ENCODE measurements around the gene GRB2.

GRB2 gene

GRCh38 chr17:75412455-75413317, 7.2 kb upstream of the GRB2 start:
- DNase-seq = peak; percentile 33

- DNase-seq = no peak
These were observed 6.0 kb upstream of the GRB2 start for GRCh38 chr17:75411328-75412067.

- no peak for DNase-seq
These were observed 4.7 kb upstream of the GRB2 start for GRCh38 chr17:75410141-75410540.

- no peak for DNase-seq
These were observed 2.3 kb upstream of the GRB2 start for GRCh38 chr17:75407655-75408352.

GRCh38 chr17:75406222-75406615, 741 bp upstream of the GRB2 start:
- no peak for DNase-seq

- peak; percentile 34 for DNase-seq
These were observed 630 bp downstream of the GRB2 start for GRCh38 chr17:75404731-75405364.

GRCh38 chr17:75404223-75404730, 1.2 kb downstream of the GRB2 start:
- peak; percentile 21 for DNase-seq

- no peak for DNase-seq
These were observed 2.3 kb downstream of the GRB2 start for GRCh38 chr17:75403131-75403530.

GRCh38 chr17:75402026-75402425, 3.5 kb downstream of the GRB2 start:
- DNase-seq = no peak

GRCh38 chr17:75400326-75400939, 5.0 kb downstream of the GRB2 start:
- DNase-seq = no peak

- no peak for DNase-seq
These were observed 7.2 kb downstream of the GRB2 start for GRCh38 chr17:75398279-75398678.

- no peak for DNase-seq
These were observed 8.3 kb downstream of the GRB2 start for GRCh38 chr17:75397217-75397616.

- DNase-seq = no peak
These were observed 8.7 kb downstream of the GRB2 start for GRCh38 chr17:75396796-75397195.

- no peak for DNase-seq
These were observed 9.5 kb downstream of the GRB2 start for GRCh38 chr17:75396025-75396424.

GRCh38 chr17:75394332-75394918, 11.1 kb downstream of the GRB2 start:
- no peak for DNase-seq

GRCh38 chr17:75393523-75394331, 11.8 kb downstream of the GRB2 start:
- peak; percentile 64 for DNase-seq

GRCh38 chr17:75392559-75392958, 12.9 kb downstream of the GRB2 start:
- no peak for DNase-seq

- DNase-seq = no peak
These were observed 14.5 kb downstream of the GRB2 start for GRCh38 chr17:75390982-75391381.

GRCh38 chr17:75388476-75389030, 16.9 kb downstream of the GRB2 start:
- DNase-seq = no peak

- no peak for DNase-seq
These were observed 17.7 kb downstream of the GRB2 start for GRCh38 chr17:75387771-75388170.

- DNase-seq = no peak
These were observed 19.0 kb downstream of the GRB2 start for GRCh38 chr17:75386430-75386829.
